ENCODE results near the gene LRIG1. TPM values are rescaled to one million over a fixed set of nuclear protein-coding genes. Genes with fewer than 3 reads are reported as not detected.
A peak's percentile ranks its signal among the peaks of the same experiment; 100 is the strongest.
"Not testable (repeated sequence)": the region's sequence is repeated elsewhere in the genome, so short reads cannot be mapped to it uniquely, and the experiment has no call there.

LRIG1 gene
- total RNA-seq, 3 donors from 2014 or later, result 42.0 to 63.0 (median 43.9) TPM

DNA sequence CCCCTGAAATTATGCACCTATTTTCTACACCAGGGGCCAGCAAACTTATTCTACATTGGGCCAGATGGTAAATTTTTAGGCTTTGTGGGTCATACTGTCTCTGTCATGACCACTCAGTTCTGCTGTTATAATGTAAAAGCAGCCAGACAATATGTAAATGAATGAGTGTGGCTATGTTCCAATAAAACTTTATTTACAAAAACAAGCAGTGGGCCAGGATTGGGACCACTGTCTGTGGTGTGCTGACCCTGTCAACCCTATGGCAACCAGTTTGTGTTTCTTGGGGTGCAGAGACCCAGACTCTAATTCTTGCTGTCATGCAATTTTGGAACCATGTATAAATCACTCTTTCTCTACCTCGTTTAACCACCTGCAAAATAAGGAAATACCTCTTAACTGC lies 74.7 kb downstream of the LRIG1 start:
- H3K4me1 Mint-ChIP-seq (ENCODE audit: low read depth), result peaks cover 42% of the 10 kb centered on the region
- H3K27me3 Mint-ChIP-seq (ENCODE audit: low read depth), result no peaks in the 10 kb centered on the region
- peaks cover 32% of the 10 kb centered on the region for H3K36me3 Mint-ChIP-seq (ENCODE audit: insufficient read depth)
- H3K4me3 Mint-ChIP-seq, result no peak overlapping the region
- ATAC-seq, result no peak
- H3K9me3 Mint-ChIP-seq, result peaks cover 8% of the 10 kb centered on the region
- DNase-seq, result no peak

DNA sequence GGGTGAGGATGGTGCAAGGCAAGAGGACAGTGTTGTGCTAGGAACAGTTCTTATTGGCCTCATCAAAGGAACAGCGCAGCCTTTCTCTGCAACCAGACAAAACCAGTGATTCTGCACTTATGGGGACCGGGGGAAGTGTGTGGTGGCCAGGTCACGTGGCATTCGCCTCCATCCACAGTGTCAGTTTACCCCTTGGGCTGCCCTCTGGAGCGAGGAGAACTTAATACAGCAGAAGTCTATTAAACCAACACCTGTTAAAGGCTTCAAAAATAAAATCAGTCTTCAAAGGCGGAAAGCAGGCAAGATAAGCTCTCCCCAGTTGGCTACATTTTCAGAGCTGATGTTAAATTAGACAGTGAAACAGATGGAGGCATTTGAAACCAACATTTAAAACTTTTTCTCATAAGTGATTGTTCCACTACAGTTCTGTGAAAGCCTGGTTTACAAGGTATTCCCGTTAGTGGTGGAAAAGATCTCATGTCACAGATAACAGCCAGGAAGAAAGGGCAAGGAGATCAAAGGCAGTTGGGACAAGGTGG lies 75.2 kb downstream of the LRIG1 start:
- ATAC-seq (no peak), DNase-seq (no peak)
- Mint-ChIP-seq H3K9me3 (peaks cover 9% of the 10 kb centered on the region), H3K4me1 (ENCODE audit: low read depth) (peaks cover 38% of the 10 kb centered on the region), H3K36me3 (ENCODE audit: insufficient read depth) (peaks cover 29% of the 10 kb centered on the region), H3K4me3 (no peak overlapping the region), H3K27me3 (ENCODE audit: low read depth) (no peaks in the 10 kb centered on the region)

DNA sequence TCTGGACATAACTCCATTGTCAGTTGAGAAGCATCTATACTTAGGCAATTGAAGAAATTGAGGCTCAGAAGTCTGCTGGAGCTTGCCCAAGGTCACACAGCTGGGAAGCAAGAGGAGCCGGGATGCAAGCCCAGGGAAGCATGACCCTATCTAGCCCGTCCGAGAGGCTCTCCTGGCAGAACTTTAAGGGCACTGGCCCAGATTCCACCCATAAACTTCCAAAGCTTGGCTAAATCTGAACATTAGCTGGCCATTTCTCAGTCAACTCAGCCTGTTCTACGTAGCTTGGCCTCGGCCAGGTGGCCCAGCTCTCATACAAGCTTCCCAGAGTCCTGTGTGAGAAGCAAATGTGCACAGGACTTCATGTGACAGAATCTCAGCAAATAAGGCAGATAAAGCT lies 75.8 kb downstream of the LRIG1 start:
- H3K4me3 Mint-ChIP-seq, result no peak overlapping the region
- H3K4me1 Mint-ChIP-seq (ENCODE audit: low read depth), result peaks cover 42% of the 10 kb centered on the region

DNA sequence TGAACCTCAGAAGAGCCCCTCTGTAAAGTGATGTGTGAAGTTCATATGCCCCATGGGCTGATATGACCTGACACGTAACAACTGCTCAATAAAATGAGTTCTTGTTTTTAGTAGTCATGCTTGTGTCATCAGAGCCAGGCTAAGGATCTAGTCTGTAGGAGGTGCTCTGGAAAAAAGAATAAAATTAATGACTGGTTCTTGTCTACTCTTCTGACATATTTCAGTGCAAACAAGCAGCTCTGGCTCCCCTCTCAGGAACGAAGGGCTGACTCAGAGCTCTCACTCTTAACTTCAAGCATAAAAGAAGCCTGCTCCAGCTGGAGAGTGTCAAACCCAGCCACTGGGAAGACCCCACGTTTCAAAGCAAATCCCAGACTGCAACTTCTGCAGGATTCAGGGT lies 77.0 kb downstream of the LRIG1 start:
- ATAC-seq (peak; percentile 32 to 77), DNase-seq (no peak)

More for the DNA sequence above, 75.8 kb downstream of the LRIG1 start:
- peaks cover 35% of the 10 kb centered on the region for H3K36me3 Mint-ChIP-seq (ENCODE audit: insufficient read depth)
- no peak for ATAC-seq
- H3K27me3 Mint-ChIP-seq (ENCODE audit: low read depth), result no peaks in the 10 kb centered on the region
- DNase-seq, result no peak
- H3K9me3 Mint-ChIP-seq, result peaks cover 12% of the 10 kb centered on the region

DNA sequence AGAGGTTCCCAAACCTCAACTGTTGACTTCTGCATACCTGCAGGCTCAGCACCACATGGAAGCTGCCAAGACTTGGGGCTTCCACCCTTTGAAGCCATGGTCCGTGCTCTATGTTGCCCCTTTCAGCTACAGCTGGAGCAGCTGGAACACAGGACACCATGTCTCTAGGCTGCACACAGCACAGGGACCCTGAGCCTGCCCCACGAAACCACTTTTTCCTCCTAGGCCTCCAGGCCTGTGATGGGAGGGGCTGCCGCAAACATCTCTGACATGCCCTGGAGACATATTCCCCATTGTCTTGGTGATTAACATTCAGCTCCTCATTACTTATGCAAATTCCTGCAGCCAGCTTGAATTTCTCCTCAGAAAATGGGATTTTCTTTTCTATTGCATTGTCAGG lies 78.9 kb downstream of the LRIG1 start:
- H3K27me3 Mint-ChIP-seq (ENCODE audit: low read depth); H3K4me3 Mint-ChIP-seq; ATAC-seq; DNase-seq: not testable (repeated sequence)
- peaks cover 12% of the 10 kb centered on the region for H3K9me3 Mint-ChIP-seq
- peaks cover 35% of the 10 kb centered on the region for H3K36me3 Mint-ChIP-seq (ENCODE audit: insufficient read depth)
- H3K4me1 Mint-ChIP-seq (ENCODE audit: low read depth), result peaks cover 33% of the 10 kb centered on the region

More for the DNA sequence above, 77.0 kb downstream of the LRIG1 start:
- Mint-ChIP-seq H3K4me1 (ENCODE audit: low read depth) (peaks cover 39% of the 10 kb centered on the region), H3K27me3 (ENCODE audit: low read depth) (no peaks in the 10 kb centered on the region), H3K9me3 (peaks cover 12% of the 10 kb centered on the region), H3K4me3 (no peak overlapping the region), H3K36me3 (ENCODE audit: insufficient read depth) (peaks cover 36% of the 10 kb centered on the region)

DNA sequence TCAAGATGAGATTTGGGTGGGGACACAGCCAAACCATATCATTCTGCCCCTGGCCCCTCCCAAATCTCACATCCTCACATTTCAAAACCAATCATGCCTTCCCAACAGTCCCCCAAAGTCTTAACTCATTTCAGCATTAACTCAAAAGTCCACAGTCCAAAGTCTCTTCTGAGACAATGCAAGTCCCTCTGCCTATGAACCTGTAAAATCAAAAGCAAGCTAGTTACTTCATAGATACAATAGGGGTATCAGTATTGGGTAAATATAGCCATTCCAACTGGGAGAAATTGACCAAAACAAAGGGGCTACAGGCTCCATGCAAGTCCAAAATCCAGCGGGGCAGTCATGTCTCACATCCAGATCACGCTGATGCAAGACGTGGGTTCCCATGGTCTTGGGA lies 79.7 kb downstream of the LRIG1 start:
- H3K36me3 Mint-ChIP-seq (ENCODE audit: insufficient read depth), result peaks cover 36% of the 10 kb centered on the region
- not testable (repeated sequence) for H3K4me3 Mint-ChIP-seq; H3K27me3 Mint-ChIP-seq (ENCODE audit: low read depth); DNase-seq; ATAC-seq
- H3K4me1 Mint-ChIP-seq (ENCODE audit: low read depth), result peaks cover 28% of the 10 kb centered on the region
- H3K9me3 Mint-ChIP-seq, result peaks cover 12% of the 10 kb centered on the region

DNA sequence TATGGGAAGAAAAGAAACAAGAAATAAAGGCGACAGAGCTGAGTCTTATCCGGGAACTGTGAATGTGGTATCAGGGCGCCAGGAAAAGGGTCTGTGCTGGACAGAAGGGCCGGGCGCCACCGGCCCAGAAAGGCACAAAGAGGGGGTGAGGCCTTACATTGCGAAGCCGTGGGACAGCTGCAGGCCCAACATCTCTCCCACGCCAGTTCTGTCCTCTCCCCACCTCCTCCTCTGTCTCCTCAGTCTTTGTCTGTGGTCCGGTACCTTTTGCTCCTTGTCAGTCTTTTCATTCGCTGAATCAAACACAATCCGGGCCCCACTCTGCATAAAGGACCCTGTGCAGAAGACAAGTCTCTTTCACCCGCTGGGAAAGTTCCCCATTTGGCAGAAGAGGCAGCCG lies 81.8 kb downstream of the LRIG1 start:
- ATAC-seq (no peak), DNase-seq (no peak)
- H3K4me3 Mint-ChIP-seq, result no peak overlapping the region
- no peaks in the 10 kb centered on the region for H3K27me3 Mint-ChIP-seq (ENCODE audit: low read depth)
- peaks cover 12% of the 10 kb centered on the region for H3K9me3 Mint-ChIP-seq
- H3K36me3 Mint-ChIP-seq (ENCODE audit: insufficient read depth), result peaks cover 40% of the 10 kb centered on the region
- H3K4me1 Mint-ChIP-seq (ENCODE audit: low read depth), result peaks cover 17% of the 10 kb centered on the region

DNA sequence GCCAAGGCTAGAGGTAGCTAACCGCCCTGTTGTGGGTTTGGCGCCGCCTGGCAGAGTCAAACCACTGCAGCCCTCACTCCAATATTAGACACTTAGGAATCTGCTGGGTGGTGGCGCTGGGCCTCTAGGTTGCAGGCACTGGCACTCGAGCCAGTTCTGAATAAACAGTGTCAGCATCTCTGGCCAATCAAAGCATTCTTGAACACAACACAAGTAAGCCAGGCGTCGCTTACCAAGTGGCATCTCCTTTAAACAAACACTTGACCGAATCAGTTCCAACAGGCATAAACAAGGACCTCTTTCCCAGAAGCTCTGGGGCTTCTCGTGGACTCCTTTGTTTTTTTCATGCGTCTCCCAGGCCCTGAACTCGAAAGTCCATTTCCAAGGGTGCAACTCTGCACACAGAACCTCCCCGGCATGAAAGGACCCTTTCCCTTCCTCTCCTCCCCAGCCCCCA lies 82.3 kb downstream of the LRIG1 start:
- Mint-ChIP-seq H3K4me3 (no peak overlapping the region), H3K9me3 (peaks cover 12% of the 10 kb centered on the region), H3K4me1 (ENCODE audit: low read depth) (peaks cover 15% of the 10 kb centered on the region), H3K27me3 (ENCODE audit: low read depth) (no peaks in the 10 kb centered on the region), H3K36me3 (ENCODE audit: insufficient read depth) (peaks cover 41% of the 10 kb centered on the region)
- DNase-seq (no peak), ATAC-seq (no peak)

DNA sequence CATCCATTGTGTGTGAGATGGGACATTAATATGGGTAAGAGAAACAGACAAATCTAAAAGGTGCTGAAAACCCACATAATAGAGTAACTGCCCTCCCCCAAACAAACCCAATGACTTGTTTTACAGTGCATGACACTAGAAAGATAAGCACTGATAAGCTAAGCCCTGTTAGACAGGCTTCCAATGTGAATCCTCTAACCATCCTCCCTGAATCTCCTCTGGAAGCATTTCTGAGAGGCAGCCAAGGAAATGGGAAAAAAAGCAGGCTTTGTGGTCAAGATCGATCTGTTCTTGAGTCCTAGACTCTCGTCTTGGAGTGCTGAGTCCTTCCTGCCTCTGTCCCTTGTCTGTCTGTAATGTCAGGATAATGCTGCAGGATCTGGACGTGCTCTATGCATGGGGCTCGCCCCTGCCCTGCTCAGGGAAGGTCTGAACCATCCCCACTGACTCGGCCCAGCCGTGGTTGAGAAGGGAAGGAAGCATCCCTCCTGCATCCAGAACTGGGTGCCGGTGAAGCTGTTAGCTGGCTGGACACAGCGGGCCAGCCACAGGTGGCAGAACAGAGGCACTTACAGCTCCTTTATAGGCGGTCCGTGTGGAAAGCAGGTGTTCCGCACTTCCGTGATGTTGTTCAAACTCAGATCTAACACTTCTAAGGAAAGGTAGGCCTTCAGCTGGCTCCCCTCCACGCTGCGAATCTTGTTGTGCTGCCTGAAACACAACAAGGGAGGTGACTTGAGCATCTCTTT lies 84.1 kb downstream of the LRIG1 start:
- DNase-seq, result no peak
- H3K9me3 Mint-ChIP-seq, result peaks cover 4% of the 10 kb centered on the region
- no peaks in the 10 kb centered on the region for H3K27me3 Mint-ChIP-seq (ENCODE audit: low read depth)
- H3K4me3 Mint-ChIP-seq, result no peak overlapping the region
- no peak for ATAC-seq
- peaks cover 44% of the 10 kb centered on the region for H3K36me3 Mint-ChIP-seq (ENCODE audit: insufficient read depth)
- peaks cover 14% of the 10 kb centered on the region for H3K4me1 Mint-ChIP-seq (ENCODE audit: low read depth)

DNA sequence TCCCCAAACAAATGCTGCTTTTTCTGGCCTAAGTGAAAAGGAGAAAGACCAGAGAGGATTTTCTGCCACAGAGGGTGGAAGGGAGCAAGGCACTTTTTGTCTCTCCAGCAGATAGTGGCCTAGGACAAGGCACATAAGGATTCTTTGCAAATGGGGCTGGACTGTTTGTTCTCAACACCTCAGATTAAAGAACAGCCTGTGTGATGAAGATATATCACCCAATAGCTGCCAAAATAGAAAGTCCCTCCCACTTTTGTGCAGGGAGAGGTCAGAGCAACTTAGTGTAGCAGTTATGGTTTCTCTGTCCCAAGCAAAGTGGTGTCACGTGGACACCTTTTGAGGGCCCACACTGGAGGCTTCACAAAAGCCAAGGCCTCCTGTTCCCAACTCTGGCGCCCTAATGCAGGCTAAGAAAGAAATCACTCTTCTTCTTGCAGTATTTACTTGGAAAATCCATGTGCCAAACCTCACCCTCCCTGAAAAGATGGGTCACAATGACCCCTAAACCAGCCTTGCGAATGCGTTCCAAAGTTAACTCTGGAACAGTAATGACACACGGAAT lies 84.9 kb downstream of the LRIG1 start:
- DNase-seq, result no peak
- no peak for ATAC-seq
- Mint-ChIP-seq H3K36me3 (ENCODE audit: insufficient read depth) (peaks cover 47% of the 10 kb centered on the region), H3K9me3 (peaks cover 4% of the 10 kb centered on the region), H3K27me3 (ENCODE audit: low read depth) (no peaks in the 10 kb centered on the region), H3K4me1 (ENCODE audit: low read depth) (peaks cover 14% of the 10 kb centered on the region), H3K4me3 (no peak overlapping the region)

DNA sequence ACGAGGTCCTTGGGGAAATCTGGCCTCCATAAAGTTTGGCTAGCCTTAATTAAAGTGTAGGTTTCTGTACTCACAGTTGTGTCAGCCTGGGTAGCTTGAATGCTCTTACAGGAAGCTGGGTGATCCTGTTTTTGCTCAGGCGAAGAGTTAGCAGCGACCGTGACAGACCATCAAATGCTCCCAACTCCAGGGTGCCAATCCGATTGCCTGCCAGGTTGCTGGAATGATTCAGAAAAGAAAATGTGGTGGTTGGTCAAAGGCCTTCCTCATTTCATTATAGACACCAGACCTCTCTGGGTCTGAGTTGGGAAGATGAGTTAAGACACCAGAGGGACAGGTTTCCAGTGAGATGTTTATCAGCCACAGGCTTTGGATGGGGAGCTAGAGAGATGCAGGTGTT lies 86.0 kb downstream of the LRIG1 start:
- ATAC-seq (no peak), DNase-seq (no peak)
- Mint-ChIP-seq H3K4me1 (ENCODE audit: low read depth) (peaks cover 5% of the 10 kb centered on the region), H3K4me3 (no peak overlapping the region), H3K27me3 (ENCODE audit: low read depth) (no peaks in the 10 kb centered on the region), H3K9me3 (no peaks in the 10 kb centered on the region), H3K36me3 (ENCODE audit: insufficient read depth) (peaks cover 44% of the 10 kb centered on the region)

DNA sequence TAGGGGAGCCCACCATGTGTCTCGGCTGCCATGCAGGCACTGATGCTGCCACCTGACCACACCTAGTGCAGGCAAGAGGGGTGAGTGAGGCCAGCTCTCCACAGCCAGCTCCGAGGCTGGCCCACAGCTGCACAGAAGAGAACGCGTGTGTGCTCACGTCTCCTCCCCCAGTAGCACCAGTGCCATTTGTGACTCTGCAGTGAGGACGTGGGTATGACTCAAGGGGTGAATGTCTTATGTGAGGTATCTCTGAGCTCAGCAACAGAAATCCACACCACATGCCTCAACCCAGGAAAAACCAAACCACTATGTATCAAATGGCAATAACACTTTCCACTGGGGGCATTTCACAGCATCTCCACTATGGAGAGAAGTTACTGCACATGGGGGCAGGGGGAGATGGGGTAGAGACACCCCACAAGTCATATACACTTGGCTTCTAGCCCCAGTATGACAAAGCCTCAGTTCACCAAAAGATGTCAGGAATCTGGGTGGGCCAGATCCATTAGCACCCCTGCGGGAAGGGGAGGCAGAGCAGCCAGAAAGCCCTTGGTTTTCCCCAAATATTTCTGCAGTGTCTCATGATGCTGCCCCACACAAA lies 87.6 kb downstream of the LRIG1 start:
- no peaks in the 10 kb centered on the region for H3K9me3 Mint-ChIP-seq
- peak; percentile 47 to 76 for ATAC-seq
- DNase-seq, result no peak

DNA sequence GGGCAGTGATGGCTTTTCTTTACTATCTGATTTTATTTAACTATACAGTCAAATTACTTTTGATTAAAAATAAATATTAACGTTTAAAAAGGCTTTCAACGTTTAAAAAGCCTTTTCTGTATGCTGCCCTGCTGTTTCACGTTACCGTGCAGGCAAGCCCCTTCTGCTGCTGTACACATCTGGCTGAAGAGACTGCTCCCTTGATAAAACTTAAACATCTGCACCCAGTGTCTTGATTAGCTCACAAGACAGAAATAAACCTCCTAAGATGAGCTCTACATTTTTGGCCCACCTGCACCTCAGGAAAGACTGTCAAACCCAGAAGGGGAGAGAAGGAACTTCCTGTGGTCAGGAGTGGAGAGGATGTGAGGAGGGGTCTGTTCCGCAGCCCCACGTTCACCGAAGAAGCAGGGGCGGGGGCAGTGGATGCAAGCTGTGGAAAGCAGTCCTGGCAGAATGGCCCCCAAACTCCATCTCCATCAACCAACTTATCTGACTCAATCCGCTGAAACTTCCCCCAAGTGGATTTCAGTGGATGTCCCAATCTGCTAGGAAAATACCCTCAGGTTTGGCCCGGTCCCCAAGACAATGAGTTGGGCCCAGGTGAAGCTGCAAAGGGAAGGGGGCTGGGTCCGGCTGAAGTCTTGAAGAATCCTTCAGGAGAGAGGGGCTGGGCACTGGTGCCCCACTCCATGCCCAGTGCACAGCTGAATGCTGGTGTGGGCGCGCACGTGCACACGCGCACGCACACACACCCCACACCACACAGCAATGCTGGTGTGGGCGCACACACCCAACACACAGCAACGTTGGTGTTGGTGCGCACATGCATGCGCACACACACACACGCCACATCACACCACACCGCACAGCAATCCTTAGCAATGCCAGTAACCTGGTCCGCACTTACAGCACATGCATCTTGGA lies 88.6 kb downstream of the LRIG1 start:
- H3K9me3 Mint-ChIP-seq, result no peaks in the 10 kb centered on the region

More for the DNA sequence above, 87.6 kb downstream of the LRIG1 start:
- H3K36me3 Mint-ChIP-seq (ENCODE audit: insufficient read depth), result peaks cover 42% of the 10 kb centered on the region
- no peaks in the 10 kb centered on the region for H3K27me3 Mint-ChIP-seq (ENCODE audit: low read depth)
- no peaks in the 10 kb centered on the region for H3K4me1 Mint-ChIP-seq (ENCODE audit: low read depth)
- no peak overlapping the region for H3K4me3 Mint-ChIP-seq

DNA sequence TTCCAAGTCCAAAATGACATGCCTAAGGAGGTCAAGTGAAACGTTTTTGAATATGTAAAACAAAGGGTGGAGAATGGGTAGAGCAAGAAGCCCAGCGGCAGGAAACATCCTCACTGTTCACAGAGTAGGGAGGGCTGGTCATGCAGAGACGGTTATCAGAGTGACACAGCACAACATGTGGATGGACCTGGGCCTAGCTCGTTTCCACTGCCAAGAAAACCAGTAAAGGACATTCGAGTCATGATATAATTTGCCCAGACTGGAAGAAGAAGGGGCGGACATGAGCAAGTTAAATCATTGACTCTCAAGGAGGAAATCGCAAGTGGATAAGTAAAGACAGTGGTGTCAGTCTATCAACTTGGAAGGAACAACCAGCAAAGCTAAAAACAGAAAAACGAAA lies 89.3 kb downstream of the LRIG1 start:
- DNase-seq (no peak), ATAC-seq (no peak)
- Mint-ChIP-seq H3K36me3 (ENCODE audit: insufficient read depth) (peaks cover 48% of the 10 kb centered on the region), H3K9me3 (no peaks in the 10 kb centered on the region), H3K4me1 (ENCODE audit: low read depth) (no peaks in the 10 kb centered on the region), H3K4me3 (no peak overlapping the region), H3K27me3 (ENCODE audit: low read depth) (no peaks in the 10 kb centered on the region)

More for the DNA sequence above, 88.6 kb downstream of the LRIG1 start:
- DNase-seq, result no peak
- no peaks in the 10 kb centered on the region for H3K27me3 Mint-ChIP-seq (ENCODE audit: low read depth)
- no peak overlapping the region for H3K4me3 Mint-ChIP-seq
- ATAC-seq, result no peak
- H3K36me3 Mint-ChIP-seq (ENCODE audit: insufficient read depth), result peaks cover 48% of the 10 kb centered on the region
- no peaks in the 10 kb centered on the region for H3K4me1 Mint-ChIP-seq (ENCODE audit: low read depth)
